Liver (tissue), 9 donors: ENCODE data around the gene EFCAB10. TPM values are rescaled to one million over a fixed set of nuclear protein-coding genes. Genes with fewer than 3 reads are reported as not detected.

Experiments
- DNase-seq: peaks from one replicate; pipeline ENCODE4 v3.0.0-alpha.2; 2017; ENCODE audit warnings: low spot score
- H3K27ac ChIP-seq, 2 donors: one replicate each; pipeline ENCODE4 v1.7.0; 2013; ENCODE audit warnings: inconsistent platforms in 2 of 2, low read length in 2 of 2, control low read depth in 1 of 2, low read depth in 1 of 2, mild to moderate bottlenecking in 1 of 2
- H3K27me3 ChIP-seq, 4 donors: one replicate each; pipeline versions ENCODE4 v1.6.1 to v1.7.0; 2013; ENCODE audit warnings: low read length in 3 of 4, inconsistent platforms in 1 of 4, mild to moderate bottlenecking in 1 of 4, moderate library complexity in 1 of 4; ENCODE audit not compliant: control insufficient read depth in 4 of 4, insufficient read depth in 4 of 4
- H3K36me3 ChIP-seq, 4 donors: one replicate each; pipeline versions ENCODE4 v1.6.1 to v1.7.0; 2013; ENCODE audit warnings: low read length in 3 of 4, mild to moderate bottlenecking in 3 of 4, low read depth in 1 of 4, moderate library complexity in 1 of 4; ENCODE audit not compliant: control insufficient read depth in 4 of 4, insufficient read depth in 3 of 4
- H3K4me1 ChIP-seq, 4 donors: one replicate each; pipeline versions ENCODE4 v1.6.1 to v1.7.0; 2013; ENCODE audit warnings: low read length in 3 of 4, mild to moderate bottlenecking in 3 of 4, moderate library complexity in 1 of 4; ENCODE audit not compliant: control insufficient read depth in 4 of 4, insufficient read depth in 4 of 4
- H3K4me3 ChIP-seq, 3 donors: one replicate each; pipeline versions ENCODE4 v1.6.1 to v1.7.0; 2013; ENCODE audit warnings: low read length in 3 of 3, control low read depth in 1 of 3, low read depth in 1 of 3, mild to moderate bottlenecking in 1 of 3
- H3K9ac ChIP-seq, 2 donors: one replicate each; pipeline ENCODE4 v1.7.0; 2013; ENCODE audit warnings: low read length in 2 of 2, mild to moderate bottlenecking in 2 of 2, moderate library complexity in 2 of 2, control low read depth in 1 of 2, low read depth in 1 of 2
- H3K9me3 ChIP-seq, 4 donors: one replicate each; pipeline versions ENCODE4 v1.6.1 to v1.7.0; 2013; ENCODE audit warnings: low read length in 3 of 4; ENCODE audit not compliant: control insufficient read depth in 4 of 4
- CTCF ChIP-seq: fragments of 150-350 bp; IDR thresholded peaks from 2 replicates; pipeline ENCODE4 v1.5.1; 2017; ENCODE audit warnings: improper control_type of control experiment, low read depth, low read length; ENCODE audit not compliant: missing input control
- EGR1 ChIP-seq, 2 donors: IDR thresholded peaks; 2 replicates each; pipeline ENCODE4 v1.6.1; 2016 to 2018; ENCODE audit warnings: antibody characterized with exemption in 2 of 2, low read depth in 2 of 2
- FOXA1 ChIP-seq: IDR thresholded peaks from 2 replicates; pipeline ENCODE4 v1.6.1; 2016; ENCODE audit warnings: antibody characterized with exemption
- FOXA2 ChIP-seq: IDR thresholded peaks from 2 replicates; pipeline ENCODE4 v1.6.1; 2016; ENCODE audit warnings: antibody characterized with exemption
- GABPA ChIP-seq, 2 donors: IDR thresholded peaks in 1 of 2; conservative IDR thresholded peaks in 1 of 2; 2 replicates each; pipeline ENCODE4 v1.6.1; 2016; ENCODE audit warnings: antibody characterized with exemption in 2 of 2, mild to moderate bottlenecking in 1 of 2, moderate library complexity in 1 of 2
- HNF4A ChIP-seq, 2 donors: conservative IDR thresholded peaks; 2 replicates each; pipeline ENCODE4 v1.6.1; 2016; ENCODE audit warnings: antibody characterized with exemption in 2 of 2, mild to moderate bottlenecking in 2 of 2
- HNF4G ChIP-seq: IDR thresholded peaks from 2 replicates; pipeline ENCODE4 v1.6.1; 2016; ENCODE audit warnings: antibody characterized with exemption
- JUND ChIP-seq, 2 donors: IDR thresholded peaks; 2 replicates each; pipeline ENCODE4 v1.6.1; 2016; ENCODE audit warnings: antibody characterized with exemption in 2 of 2
- MAX ChIP-seq: IDR thresholded peaks from 2 replicates; pipeline ENCODE4 v1.6.1; 2016; ENCODE audit warnings: antibody characterized with exemption
- NR2F2 ChIP-seq: IDR thresholded peaks from 2 replicates; pipeline ENCODE4 v1.6.1; 2016; ENCODE audit warnings: antibody characterized with exemption
- RAD21 ChIP-seq, 2 donors: IDR thresholded peaks; 2 replicates each; pipeline ENCODE4 v1.6.1; 2016; ENCODE audit warnings: antibody characterized with exemption in 2 of 2, mild to moderate bottlenecking in 2 of 2
- REST ChIP-seq: IDR thresholded peaks from 2 replicates; pipeline ENCODE4 v1.6.1; 2016; ENCODE audit warnings: antibody characterized with exemption, mild to moderate bottlenecking
- RXRA ChIP-seq, 2 donors: IDR thresholded peaks; 2 replicates each; pipeline ENCODE4 v1.6.1; 2017 to 2018; ENCODE audit warnings: antibody characterized with exemption in 2 of 2, mild to moderate bottlenecking in 1 of 2
- SP1 ChIP-seq: IDR thresholded peaks from 2 replicates; pipeline ENCODE4 v1.6.1; 2018; ENCODE audit warnings: antibody characterized with exemption, mild to moderate bottlenecking
- TAF1 ChIP-seq: conservative IDR thresholded peaks from 2 replicates; pipeline ENCODE4 v1.6.1; 2016; ENCODE audit warnings: antibody characterized with exemption, mild to moderate bottlenecking
- YY1 ChIP-seq: IDR thresholded peaks from 2 replicates; pipeline ENCODE4 v1.6.1; 2016; ENCODE audit warnings: antibody characterized with exemption, mild to moderate bottlenecking
- ZBTB33 ChIP-seq: IDR thresholded peaks from 2 replicates; pipeline ENCODE4 v1.6.1; 2016; ENCODE audit warnings: antibody characterized with exemption
- WGBS: extraction: QIAGEN DNeasy Blood & Tissue Kit; methylation state at CpG from one replicate; pipeline ENCODE4 v1.1.7; 2013; 5-methylcytosine and 5-hydroxymethylcytosine counted together
- polyA plus RNA-seq, 2 donors: library from polyadenylated mRNA; stranded (reverse) in 1 of 2; unstranded in 1 of 2; fragments of 200-250 nt in 1 of 2; fragments of >200 nt in 1 of 2; fragmentation: Nextera tagmentation in 1 of 2; extraction: Ambion mirVana in 1 of 2; gene quantifications; one replicate each; pipeline versions ENCODE4 v1.2.1 to v1.2.3, GENCODE V29; 2013 to 2015
- total RNA-seq, 2 donors: library from RNA; depleted of rRNA; stranded (reverse); fragments of >200 nt; gene quantifications; one replicate each; pipeline ENCODE4 v1.2.3, GENCODE V29; 2014
- donor health status: healthy.
- donor health status: healthy.
- donor health status: healthy.
- donor health status: healthy.
- donor health status: healthy.

Gene EFCAB10
- total and polyA plus RNA-seq, 4 donors: 0.25 TPM; not detected in 3

GRCh38 chr7:105618016-105618296, 36.7 kb upstream of the EFCAB10 start:
- H3K4me1 ChIP-seq: no peaks in the 10 kb centered on the region
- H3K36me3 ChIP-seq: peaks cover 3 to 73% (median 35%) of the 10 kb centered on the region in 4 donors
- DNase-seq: no peak
- 92% methylated on average over 5 of the region's 5 CpGs for WGBS
- no peak overlapping the region for H3K4me3 ChIP-seq
- no peak overlapping the region for H3K27ac ChIP-seq
- no peaks in the 10 kb centered on the region for H3K27me3 ChIP-seq
- TF ChIP-seq FOXA2 (no peak), HNF4G (no peak), SP1 (no peak), NR2F2 (no peak), YY1 (no peak), ZBTB33 (no peak), RAD21 (IDR thresholded peaks at IDR 0.05) (no peak), MAX (no peak), HNF4A (conservative IDR thresholded peaks at IDR 0.05) (no peak), FOXA1 (no peak), RXRA (IDR thresholded peaks at IDR 0.05) (no peak), JUND (IDR thresholded peaks at IDR 0.05) (no peak), REST (no peak), GABPA (IDR thresholded peaks at IDR 0.05 in 1 of 2, conservative IDR thresholded peaks at IDR 0.05 in 1 of 2) (no peak), CTCF (no peak), TAF1 (no peak)
- no peaks in the 10 kb centered on the region for H3K9me3 ChIP-seq
- no peak overlapping the region for H3K9ac ChIP-seq

GRCh38 chr7:105617280-105618015, 36.2 kb upstream of the EFCAB10 start:
- TF ChIP-seq NR2F2 (no peak), EGR1 (IDR thresholded peaks at IDR 0.05; ENCODE audit: low read depth in 2 of 2) (no peak), FOXA1 (no peak), HNF4A (conservative IDR thresholded peaks at IDR 0.05) (no peak), HNF4G (no peak), RXRA (IDR thresholded peaks at IDR 0.05) (no peak)
- Histone ChIP-seq H3K27me3 (no peaks in the 10 kb centered on the region), H3K36me3 (peaks cover 3 to 68% (median 32%) of the 10 kb centered on the region in 4 donors), H3K9ac (no peak overlapping the region), H3K4me1 (no peaks in the 10 kb centered on the region), H3K9me3 (no peaks in the 10 kb centered on the region), H3K4me3 (no peak overlapping the region), H3K27ac (no peak overlapping the region)
- WGBS: 98% methylated on average over 14 of the region's 14 CpGs
- DNase-seq: no peak
